Loucy (cell line): Measurements from ENCODE around the gene BICD1.

ENCODE experiments used
- CTCF ChIP-seq: fragments of 200-600 bp; sonication (generic); conservative IDR thresholded peaks from 2 replicates; pipeline ENCODE4 v1.5.1; 2014; ENCODE audit warnings: mild to moderate bottlenecking, antibody characterized with exemption, low read length
- EZH2phosphoT487 ChIP-seq: fragments of 200-600 bp; IDR thresholded peaks from 2 replicates; pipeline ENCODE4 v1.6.1; 2018; ENCODE audit warnings: antibody characterized with exemption, mild to moderate bottlenecking, moderate library complexity, borderline replicate concordance

GRCh38 chr12:32226768-32227167 is 120.1 kb downstream of the BICD1 start:
- TF ChIP-seq CTCF = no peak
- no peak for TF ChIP-seq EZH2phosphoT487
